Nephron progenitor cell (in vitro differentiated cells): ENCODE results near the gene IL3RA.
A peak's percentile ranks its signal among the peaks of the same experiment; 100 is the strongest.

ENCODE experiments used
- DNase-seq: peaks from one replicate; pipeline ENCODE4 v3.0.0; 2021
- H3K27ac Mint-ChIP-seq: 2 replicates; pipeline ENCODE4 v1.8.0; 2021; ENCODE audit warnings: mild to moderate bottlenecking, moderate library complexity, mixed read lengths
- H3K27me3 Mint-ChIP-seq: 2 replicates; pipeline ENCODE4 v1.8.0; 2021; ENCODE audit warnings: mild to moderate bottlenecking, low read depth, mixed read lengths; ENCODE audit not compliant: poor library complexity
- H3K36me3 Mint-ChIP-seq: 2 replicates; pipeline ENCODE4 v1.8.0; 2021; ENCODE audit warnings: low read depth, mixed read lengths
- H3K4me1 Mint-ChIP-seq: 2 replicates; pipeline ENCODE4 v1.8.0; 2021; ENCODE audit warnings: mixed read lengths
- H3K4me3 Mint-ChIP-seq: 2 replicates; pipeline ENCODE4 v1.8.0; 2021; ENCODE audit warnings: mild to moderate bottlenecking, moderate library complexity, mixed read lengths
- H3K9me3 Mint-ChIP-seq: 2 replicates; pipeline ENCODE4 v1.8.0; 2021; ENCODE audit warnings: mild to moderate bottlenecking, moderate library complexity, mixed read lengths
- TF ChIP-seq, protein P1 (sequence below): fragments of 200-600 bp; sonication (generic); IDR thresholded peaks from 2 replicates; pipeline ENCODE4 v1.5.0; 2021; ENCODE audit warnings: antibody characterized with exemption

The IL3RA gene

DNA sequence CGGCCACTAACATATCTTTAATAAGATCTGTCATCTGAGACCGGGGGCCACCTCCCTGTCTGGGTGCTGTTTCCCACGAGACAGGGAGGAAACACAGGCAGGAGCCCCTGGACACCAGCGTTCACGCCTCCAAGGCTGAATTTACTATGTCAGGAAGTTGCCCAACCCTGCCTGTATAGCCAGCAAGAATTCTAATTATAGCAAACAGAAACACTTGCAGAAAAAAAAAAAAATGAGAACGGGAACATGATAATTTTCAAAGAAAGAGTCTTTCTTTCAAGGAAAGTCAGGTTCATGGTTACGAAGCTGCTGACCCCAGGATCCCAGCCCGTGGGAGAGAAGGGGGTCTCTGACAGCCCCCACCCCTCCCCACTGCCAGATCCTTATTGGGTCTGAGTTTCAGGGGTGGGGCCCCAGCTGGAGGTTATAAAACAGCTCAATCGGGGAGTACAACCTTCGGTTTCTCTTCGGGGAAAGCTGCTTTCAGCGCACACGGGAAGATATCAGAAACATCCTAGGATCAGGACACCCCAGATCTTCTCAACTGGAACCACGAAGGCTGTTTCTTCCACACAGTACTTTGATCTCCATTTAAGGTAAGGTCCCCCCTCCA lies at the start of gene IL3RA:
TSS of gene IL3RA (plus strand) at position 455 of the 613 bp plus-strand sequence. CDS start 4,981 bp downstream, outside the sequence.
- Mint-ChIP-seq H3K9me3 (peaks cover 24% of the 10 kb centered on the region), H3K36me3 (peaks cover 14% of the 10 kb centered on the region), H3K4me1 (peaks cover 10% of the 10 kb centered on the region), H3K4me3 (no peak within 1 kb of the TSS), H3K27me3 (no peaks in the 10 kb centered on the region), H3K27ac (peak within 1 kb of the TSS; percentile 11)
- no peak for DNase-seq
- TF ChIP-seq, protein P1, sequence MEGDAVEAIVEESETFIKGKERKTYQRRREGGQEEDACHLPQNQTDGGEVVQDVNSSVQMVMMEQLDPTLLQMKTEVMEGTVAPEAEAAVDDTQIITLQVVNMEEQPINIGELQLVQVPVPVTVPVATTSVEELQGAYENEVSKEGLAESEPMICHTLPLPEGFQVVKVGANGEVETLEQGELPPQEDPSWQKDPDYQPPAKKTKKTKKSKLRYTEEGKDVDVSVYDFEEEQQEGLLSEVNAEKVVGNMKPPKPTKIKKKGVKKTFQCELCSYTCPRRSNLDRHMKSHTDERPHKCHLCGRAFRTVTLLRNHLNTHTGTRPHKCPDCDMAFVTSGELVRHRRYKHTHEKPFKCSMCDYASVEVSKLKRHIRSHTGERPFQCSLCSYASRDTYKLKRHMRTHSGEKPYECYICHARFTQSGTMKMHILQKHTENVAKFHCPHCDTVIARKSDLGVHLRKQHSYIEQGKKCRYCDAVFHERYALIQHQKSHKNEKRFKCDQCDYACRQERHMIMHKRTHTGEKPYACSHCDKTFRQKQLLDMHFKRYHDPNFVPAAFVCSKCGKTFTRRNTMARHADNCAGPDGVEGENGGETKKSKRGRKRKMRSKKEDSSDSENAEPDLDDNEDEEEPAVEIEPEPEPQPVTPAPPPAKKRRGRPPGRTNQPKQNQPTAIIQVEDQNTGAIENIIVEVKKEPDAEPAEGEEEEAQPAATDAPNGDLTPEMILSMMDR = no peak

DNA sequence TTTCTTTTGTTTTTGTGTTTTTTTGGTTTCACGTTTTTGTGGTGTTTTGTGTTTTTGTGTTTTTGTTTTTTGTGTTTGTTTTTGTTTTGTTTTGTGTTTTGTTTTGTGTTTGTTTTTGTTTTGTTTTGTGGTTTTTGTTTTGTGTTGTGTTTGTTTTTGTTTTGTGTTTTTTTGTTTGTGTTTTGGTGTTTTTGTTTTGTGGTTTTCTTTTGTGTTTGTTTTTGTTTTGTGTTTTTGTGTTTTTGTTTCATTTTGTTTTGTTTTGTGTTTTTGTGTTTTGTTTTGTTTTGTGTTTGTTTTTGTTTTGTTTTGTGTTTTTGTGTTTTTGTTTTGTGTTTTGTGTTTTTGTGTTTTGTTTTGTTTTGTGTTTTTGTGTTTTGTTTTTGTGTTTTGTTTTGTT lies 47.0 kb upstream of the IL3RA start:
- no peak overlapping the region for H3K4me3 Mint-ChIP-seq
- peaks cover 8% of the 10 kb centered on the region for H3K27me3 Mint-ChIP-seq
- H3K27ac Mint-ChIP-seq = peak overlapping the region; percentile 14
- H3K4me1 Mint-ChIP-seq = peaks cover 30% of the 10 kb centered on the region
- TF ChIP-seq, protein P1 = no peak
- H3K36me3 Mint-ChIP-seq = peaks cover 12% of the 10 kb centered on the region
- H3K9me3 Mint-ChIP-seq = peaks cover 15% of the 10 kb centered on the region
- no peak for DNase-seq

DNA sequence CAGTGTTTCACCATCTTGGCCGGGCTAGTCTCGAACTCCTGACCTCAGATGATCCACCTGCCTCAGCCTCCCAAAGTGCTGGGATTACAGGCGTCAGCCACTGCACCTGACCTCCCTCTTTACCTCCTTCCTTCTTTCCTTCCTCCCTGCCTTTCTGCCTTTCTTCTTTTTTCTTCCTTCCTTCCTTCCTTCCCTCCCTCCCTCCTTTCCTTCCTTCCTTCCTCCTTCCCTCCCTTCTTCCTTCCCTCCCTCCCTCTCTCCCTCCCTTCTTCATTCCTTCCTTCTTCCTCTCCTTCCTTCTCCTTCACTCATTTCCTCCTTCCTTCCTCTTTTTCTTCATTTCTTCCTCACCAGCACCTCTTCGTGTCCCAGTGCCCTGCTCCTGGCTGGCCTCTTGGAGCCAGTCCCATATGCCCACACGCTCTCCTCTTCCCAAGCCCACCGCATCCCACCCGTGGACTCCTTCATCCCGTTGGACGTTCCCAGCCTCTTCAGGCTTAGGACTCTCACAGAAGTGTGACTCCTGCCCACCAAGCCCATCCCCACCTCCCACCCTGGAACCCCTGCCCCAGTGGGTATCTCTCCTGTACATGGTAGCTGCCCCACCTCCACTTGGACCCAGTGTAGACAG lies 45.4 kb upstream of the IL3RA start:
- no peak overlapping the region for H3K27ac Mint-ChIP-seq
- TF ChIP-seq, protein P1 = no peak

DNA sequence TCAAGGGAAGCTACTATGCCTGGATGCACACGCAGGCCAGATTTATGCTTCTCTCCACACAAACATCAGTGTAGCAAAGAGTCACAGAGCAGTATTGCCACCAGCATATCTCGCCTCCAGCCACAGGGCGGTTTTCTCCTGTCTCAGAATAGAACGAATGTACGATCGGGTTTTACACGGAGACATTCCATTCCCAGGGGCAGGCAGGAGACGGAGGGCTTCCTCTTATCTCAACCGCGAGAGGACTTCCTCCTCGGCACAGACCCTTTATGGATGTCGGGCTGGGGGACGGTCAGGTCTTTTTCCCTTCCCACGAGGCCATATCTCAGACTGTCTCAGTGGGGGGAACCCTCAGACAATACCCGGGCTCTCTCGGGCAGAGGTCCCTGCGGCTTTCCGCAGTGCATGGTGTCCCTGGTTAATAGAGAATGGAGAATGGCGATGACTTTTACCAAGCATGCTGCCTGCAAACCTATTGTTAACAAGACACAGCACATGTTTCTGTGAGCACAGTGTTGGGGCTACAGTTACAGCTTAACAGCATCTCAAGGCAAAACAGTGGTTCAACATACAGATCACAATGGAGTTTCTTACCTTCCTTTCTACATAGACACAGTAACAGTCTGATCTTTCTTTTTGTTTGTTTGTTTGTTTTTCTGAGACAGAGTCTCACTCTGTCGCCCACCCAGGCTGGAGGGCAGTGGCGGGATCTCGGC lies 43.9 kb upstream of the IL3RA start:
- Mint-ChIP-seq H3K36me3 (peaks cover 12% of the 10 kb centered on the region), H3K27ac (peak overlapping the region; percentile 72), H3K9me3 (peaks cover 25% of the 10 kb centered on the region), H3K4me3 (no peak overlapping the region), H3K27me3 (peaks cover 15% of the 10 kb centered on the region), H3K4me1 (peaks cover 25% of the 10 kb centered on the region)
- TF ChIP-seq, protein P1 = no peak
- peak; percentile 18 for DNase-seq

More for the DNA sequence above, 45.4 kb upstream of the IL3RA start:
- H3K4me1 Mint-ChIP-seq = peaks cover 30% of the 10 kb centered on the region
- peaks cover 25% of the 10 kb centered on the region for H3K9me3 Mint-ChIP-seq
- DNase-seq = no peak
- H3K27me3 Mint-ChIP-seq = peaks cover 15% of the 10 kb centered on the region
- H3K4me3 Mint-ChIP-seq = no peak overlapping the region
- peaks cover 12% of the 10 kb centered on the region for H3K36me3 Mint-ChIP-seq

DNA sequence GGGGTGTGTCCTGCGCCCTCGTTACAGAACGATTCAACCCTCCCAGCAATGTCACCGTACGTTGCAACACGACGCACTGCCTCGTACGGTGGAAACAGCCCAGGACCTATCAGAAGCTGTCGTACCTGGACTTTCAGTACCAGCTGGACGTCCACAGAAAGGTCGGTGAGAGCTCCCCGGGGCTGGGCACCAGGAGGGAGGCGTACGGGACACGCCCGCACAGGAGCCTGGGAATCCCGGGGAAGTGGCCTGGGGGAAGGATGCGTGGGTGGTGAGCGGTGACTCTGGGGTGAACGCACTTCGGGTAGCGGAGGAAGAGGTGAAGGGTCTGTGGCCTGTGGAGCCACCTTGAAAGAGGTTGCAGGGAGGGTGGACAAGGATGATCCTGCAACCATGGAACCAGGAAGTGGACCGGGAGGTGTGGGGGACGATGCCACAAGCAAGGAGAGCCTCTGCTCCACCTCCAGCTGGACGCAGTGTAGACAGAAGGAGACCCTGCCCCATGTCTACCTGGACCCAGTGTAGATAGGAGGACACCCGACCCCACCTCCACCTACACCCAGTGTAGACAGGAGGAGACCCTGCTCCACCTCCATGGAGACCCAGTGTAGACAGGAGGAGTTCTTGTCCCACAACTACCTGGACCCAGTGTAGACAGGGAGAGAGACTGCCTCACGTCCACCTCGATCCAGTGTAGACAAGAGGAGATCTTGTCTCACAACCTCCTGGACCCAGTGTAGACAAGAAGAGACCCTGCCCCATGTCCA lies 42.1 kb upstream of the IL3RA start:
- H3K27me3 Mint-ChIP-seq = peaks cover 13% of the 10 kb centered on the region
- peaks cover 33% of the 10 kb centered on the region for H3K9me3 Mint-ChIP-seq
- no peak overlapping the region for H3K27ac Mint-ChIP-seq
- peaks cover 17% of the 10 kb centered on the region for H3K36me3 Mint-ChIP-seq
- TF ChIP-seq, protein P1 = no peak
- peaks cover 23% of the 10 kb centered on the region for H3K4me1 Mint-ChIP-seq
- no peak overlapping the region for H3K4me3 Mint-ChIP-seq
- DNase-seq = no peak
